ENCODE results near the gene RRP1B.

GRCh38 chr21:43646550-43647260, 12.7 kb upstream of the RRP1B start:
- TF ChIP-seq GATA3 (IDR thresholded peaks at IDR 0.05; ENCODE audit: low read depth, low read length), result no peak
- TF ChIP-seq GATA2 (IDR thresholded peaks at IDR 0.05; ENCODE audit: low read depth, low read length), result no peak
